IPS-NIHi11 (cell line): ENCODE measurements around the gene BIRC5.
"Not testable (repeated sequence)": the region's sequence is repeated elsewhere in the genome, so short reads cannot be mapped to it uniquely, and the experiment has no call there.

Source experiments
- DNase-seq: peaks from one replicate; pipeline ENCODE4 v3.0.0; 2012; ENCODE audit warnings: mixed read lengths, low spot score

BIRC5 gene

GRCh38 chr17:78240012-78240655 lies 26.1 kb downstream of the BIRC5 start:
- DNase-seq, result no peak

GRCh38 chr17:78240839-78241238 lies 26.8 kb downstream of the BIRC5 start:
- DNase-seq, result no peak

GRCh38 chr17:78241277-78242023 lies 27.4 kb downstream of the BIRC5 start:
- DNase-seq, result peak; percentile 81

GRCh38 chr17:78242024-78242742 lies 28.1 kb downstream of the BIRC5 start:
- DNase-seq, result no peak

- DNase-seq, result no peak
Measured at GRCh38 chr17:78247304-78247703, 33.3 kb downstream of the BIRC5 start.

GRCh38 chr17:78248051-78248914 lies 34.2 kb downstream of the BIRC5 start:
- no peak for DNase-seq

- DNase-seq, result no peak
Measured at GRCh38 chr17:78249074-78249817, 35.2 kb downstream of the BIRC5 start.

- no peak for DNase-seq
Measured at GRCh38 chr17:78249818-78250806, 36.1 kb downstream of the BIRC5 start.

- peak; percentile 96 for DNase-seq
Measured at GRCh38 chr17:78250891-78251772, 37.1 kb downstream of the BIRC5 start.

- no peak for DNase-seq
Measured at GRCh38 chr17:78251773-78252103, 37.7 kb downstream of the BIRC5 start.

GRCh38 chr17:78252111-78252634 lies 38.1 kb downstream of the BIRC5 start:
- DNase-seq, result no peak

- no peak for DNase-seq
Measured at GRCh38 chr17:78252701-78253635, 38.9 kb downstream of the BIRC5 start.

GRCh38 chr17:78253636-78253945 lies 39.5 kb downstream of the BIRC5 start:
- DNase-seq, result not testable (repeated sequence)

- peak; percentile 91 for DNase-seq
Measured at GRCh38 chr17:78253946-78254672, 40.1 kb downstream of the BIRC5 start.

- DNase-seq, result no peak
Measured at GRCh38 chr17:78255029-78255656, 41.1 kb downstream of the BIRC5 start.

GRCh38 chr17:78255953-78256706 lies 42.1 kb downstream of the BIRC5 start:
- no peak for DNase-seq
